PC-3 (cell line): ENCODE measurements around the gene EIF4E1B. TPM values are rescaled to one million over a fixed set of nuclear protein-coding genes. Genes with fewer than 3 reads are reported as not detected.

Source experiments
- ATAC-seq: fragments of 200-7000 bp; cut with Tn5 transposase; 2 replicates; pipeline ENCODE4 v1.9.1; 2020; ENCODE audit warnings: mild to moderate bottlenecking, moderate library complexity
- BruUV-seq: library from RNA; stranded (reverse); fragments of 400-500 nt; replicated peaks from 2 replicates; lab custom pipeline; 2021; lab: Mats Ljungman, UMichigan
- CTCF ChIA-PET: fragments of 300-600 bp; sonication (Branson Sonifier 250); formaldehyde crosslinking; loops from one replicate; lab custom pipeline; 2022; ENCODE audit warnings: antibody characterized with exemption; lab: Charles Lee
- POLR2A ChIA-PET: fragments of 300-600 bp; sonication (Branson Sonifier 250); formaldehyde crosslinking; loops from one replicate; lab custom pipeline; 2022; ENCODE audit warnings: antibody characterized with exemption; ENCODE audit not compliant: unreplicated experiment; lab: Charles Lee
- DNase-seq: peaks from one replicate; pipeline ENCODE4 v3.0.0-alpha.2; 2015
- H2AFZ ChIP-seq: fragments of 300-600 bp; sonication (generic); 2 replicates; pipeline ENCODE4 v1.6.0; 2016; ENCODE audit warnings: antibody characterized with exemption, low read length
- H3F3A ChIP-seq: fragments of 300-600 bp; sonication (generic); one replicate; pipeline ENCODE4 v1.6.0; 2017; ENCODE audit warnings: antibody characterized with exemption, low read length, control low read depth, mild to moderate bottlenecking; ENCODE audit not compliant: unreplicated experiment
- H3K27ac ChIP-seq: fragments of 300-600 bp; sonication (generic); 2 replicates; pipeline ENCODE4 v1.5.1; 2016; ENCODE audit warnings: mild to moderate bottlenecking, low read length
- H3K27me3 ChIP-seq: fragments of 300-600 bp; sonication (generic); 2 replicates; pipeline ENCODE4 v1.6.1; 2016; ENCODE audit warnings: low read length, mixed read lengths
- H3K36me3 ChIP-seq: fragments of 300-600 bp; sonication (generic); 2 replicates; pipeline ENCODE4 v1.6.1; 2016; ENCODE audit warnings: low read depth, mixed run types, low read length, mixed read lengths
- H3K4me1 ChIP-seq: fragments of 300-600 bp; sonication (generic); 2 replicates; pipeline ENCODE4 v1.5.1; 2016; ENCODE audit warnings: low read length; ENCODE audit not compliant: insufficient read depth
- H3K4me2 ChIP-seq: fragments of 300-600 bp; sonication (generic); 2 replicates; pipeline ENCODE4 v1.6.0; 2016; ENCODE audit warnings: low read length
- H3K4me3 ChIP-seq: fragments of 300-600 bp; sonication (generic); 2 replicates; pipeline ENCODE4 v1.5.1; 2016; ENCODE audit warnings: mild to moderate bottlenecking, low read length, mixed read lengths
- H3K79me2 ChIP-seq: fragments of 300-600 bp; sonication (generic); 2 replicates; pipeline ENCODE4 v1.6.1; 2017; ENCODE audit warnings: low read length, mixed read lengths
- H3K9ac ChIP-seq: fragments of 300-600 bp; sonication (generic); 2 replicates; pipeline ENCODE4 v1.6.0; 2016; ENCODE audit warnings: mild to moderate bottlenecking, low read length
- H3K9me2 ChIP-seq: fragments of 300-600 bp; sonication (generic); replicated peaks from 2 replicates; pipeline ENCODE4 v1.6.1; 2016; ENCODE audit warnings: mixed run types, low read length, mixed read lengths
- H3K9me3 ChIP-seq: fragments of 300-600 bp; sonication (generic); 2 replicates; pipeline ENCODE4 v1.6.1; 2016; ENCODE audit warnings: low read length, mixed read lengths
- H4K20me1 ChIP-seq: fragments of 300-600 bp; sonication (generic); 2 replicates; pipeline ENCODE4 v1.6.1; 2016; ENCODE audit warnings: low read length, mixed read lengths
- CTCF ChIP-seq: fragments of 300-600 bp; sonication (generic); conservative IDR thresholded peaks from 2 replicates; pipeline ENCODE4 v1.5.1; 2017; ENCODE audit warnings: antibody characterized with exemption, low read depth, mild to moderate bottlenecking, low read length
- EZH2 ChIP-seq: fragments of 300-600 bp; sonication (generic); IDR thresholded peaks from one replicate; pipeline ENCODE4 v1.6.1; 2017; ENCODE audit warnings: antibody characterized with exemption, mild to moderate bottlenecking, low read length; ENCODE audit not compliant: unreplicated experiment
- EZH2phosphoT487 ChIP-seq: fragments of 300-600 bp; sonication (generic); IDR thresholded peaks from 2 replicates; pipeline ENCODE4 v1.6.1; 2018; ENCODE audit warnings: mild to moderate bottlenecking, antibody characterized with exemption, low read length, borderline replicate concordance
- intact Hi-C: fragments of 100-400 bp; cut with micrococcal nuclease; formaldehyde crosslinking; loops from 2 replicates; pipeline ENCODE4 v1.9.0; 2023
- total RNA-seq: library from RNA; depleted of rRNA; stranded (reverse); fragments of >200 nt; gene quantifications from 2 replicates; pipeline ENCODE4 v1.2.3, GENCODE V29; 2014

The EIF4E1B gene
- total RNA-seq, 1 experiment from 2014 or later: not detected

GRCh38 chr5:176661676-176662075 is 31.2 kb downstream of the EIF4E1B start:
- Histone ChIP-seq H4K20me1 (no peaks in the 10 kb centered on the region), H3K9me2 (no peaks in the 10 kb centered on the region), H3K27ac (no peak overlapping the region), H3F3A (no peaks in the 10 kb centered on the region), H3K36me3 (no peaks in the 10 kb centered on the region), H3K4me1 (no peaks in the 10 kb centered on the region), H3K9me3 (no peaks in the 10 kb centered on the region), H3K4me3 (no peak overlapping the region), H3K79me2 (no peaks in the 10 kb centered on the region), H3K27me3 (no peaks in the 10 kb centered on the region), H2AFZ (no peak overlapping the region), H3K4me2 (no peak overlapping the region), H3K9ac (no peak overlapping the region)
- CTCF ChIA-PET: interaction anchor here (1.3 kb wide), 1 partner anchor 8 kb away, joined by 3 read pairs; no protein-coding TSS in a partner anchor
- TF ChIP-seq CTCF (no peak), EZH2phosphoT487 (no peak), EZH2 (no peak)
- no TSS peak for BruUV-seq
- DNase-seq: no peak
- ATAC-seq: no peak
- intact Hi-C loops: loop anchor here (2.0 to 10.0 kb wide), 2 partner anchors 153 to 297 kb away; partner anchors contain the start of gene UNC5A
- POLR2A ChIA-PET: no interaction called here

GRCh38 chr5:176662371-176663333 is 32.2 kb downstream of the EIF4E1B start:
- no peak overlapping the region for H3K4me2 ChIP-seq
- no peak for TF ChIP-seq CTCF
- TF ChIP-seq EZH2: no peak
- no peak for TF ChIP-seq EZH2phosphoT487
- BruUV-seq: no TSS peak
- no peak for DNase-seq
- H3K27ac ChIP-seq: no peak overlapping the region
- no peaks in the 10 kb centered on the region for H3K4me1 ChIP-seq
- H3F3A ChIP-seq: no peaks in the 10 kb centered on the region
- no peaks in the 10 kb centered on the region for H3K9me2 ChIP-seq
- H3K4me3 ChIP-seq: no peak overlapping the region
- intact Hi-C loops: loop anchor here (10.0 kb wide), 1 partner anchor 152 kb away; the partner anchor contains the start of gene UNC5A
- H3K36me3 ChIP-seq: no peaks in the 10 kb centered on the region
- ChIA-PET CTCF (no interaction called here), POLR2A (no interaction called here)
- no peaks in the 10 kb centered on the region for H3K9me3 ChIP-seq
- no peaks in the 10 kb centered on the region for H3K79me2 ChIP-seq
- no peak for ATAC-seq
- H3K9ac ChIP-seq: no peak overlapping the region
- no peaks in the 10 kb centered on the region for H4K20me1 ChIP-seq
- 0 out of 2 replicates have a peak, but pooled peaks cover 3% of the 10 kb centered on the region for H3K27me3 ChIP-seq
- no peak overlapping the region for H2AFZ ChIP-seq
